Stimulated activated CD8-positive, alpha-beta memory T cell treated with anti-CD3 and anti-CD28 coated beads, Interleukin-7, amount 100 ng/mL, for 4 hours (primary cell): ENCODE measurements around the gene GJC1.
"Not testable (repeated sequence)": the region's sequence is repeated elsewhere in the genome, so short reads cannot be mapped to it uniquely, and the experiment has no call there.

Experiments
- DNase-seq, 2 donors: peaks; one replicate each; pipeline ENCODE4 v3.0.0-alpha.2; 2020; ENCODE audit warnings: low read depth in 2 of 2

The GJC1 gene

GRCh38 chr17:44844390-44844830 is 14.3 kb upstream of the GJC1 start:
- DNase-seq = no peak

GRCh38 chr17:44842748-44843147 is 12.7 kb upstream of the GJC1 start:
- DNase-seq = no peak

GRCh38 chr17:44840936-44841335 is 10.8 kb upstream of the GJC1 start:
- DNase-seq = no peak

GRCh38 chr17:44840274-44840673 is 10.2 kb upstream of the GJC1 start:
- no peak for DNase-seq

GRCh38 chr17:44837196-44837595 is 7.1 kb upstream of the GJC1 start:
- DNase-seq = no peak

GRCh38 chr17:44832805-44833204 is 2.7 kb upstream of the GJC1 start:
- DNase-seq = no peak

- DNase-seq = no peak
Observed at GRCh38 chr17:44831371-44831770, 1.3 kb upstream of the GJC1 start.

GRCh38 chr17:44830359-44831288 is 537 bp upstream of the GJC1 start:
- no peak for DNase-seq

GRCh38 chr17:44828919-44829522 is 1.1 kb downstream of the GJC1 start:
- no peak for DNase-seq

GRCh38 chr17:44827863-44828262 is 2.2 kb downstream of the GJC1 start:
- DNase-seq = no peak

GRCh38 chr17:44826123-44826790 is 3.8 kb downstream of the GJC1 start:
- no peak for DNase-seq

GRCh38 chr17:44825236-44825635 is 4.9 kb downstream of the GJC1 start:
- not testable (repeated sequence) for DNase-seq

GRCh38 chr17:44820631-44821212 is 9.4 kb downstream of the GJC1 start:
- no peak for DNase-seq

GRCh38 chr17:44818508-44818907 is 11.6 kb downstream of the GJC1 start:
- DNase-seq = not testable (repeated sequence)

GRCh38 chr17:44812263-44812662 is 17.8 kb downstream of the GJC1 start:
- DNase-seq = no peak

- DNase-seq = not testable (repeated sequence)
Observed at GRCh38 chr17:44808656-44809388, 21.3 kb downstream of the GJC1 start.

- DNase-seq = no peak
Observed at GRCh38 chr17:44808156-44808555, 21.9 kb downstream of the GJC1 start.

- DNase-seq = no peak
Observed at GRCh38 chr17:44807817-44808155, 22.3 kb downstream of the GJC1 start.

- no peak for DNase-seq
Observed at GRCh38 chr17:44807093-44807816, 22.8 kb downstream of the GJC1 start.

- DNase-seq = no peak
Observed at GRCh38 chr17:44804302-44805089, 25.6 kb downstream of the GJC1 start.
